ENCODE data around the gene IQCE.
"Not testable (repeated sequence)": the region's sequence is repeated elsewhere in the genome, so short reads cannot be mapped to it uniquely, and the experiment has no call there.

IQCE gene

GRCh38 chr7:2575733-2576340 is 17.1 kb downstream of the IQCE start:
- DNase-seq (ENCODE audit: low read depth in 1 of 2, low spot score in 1 of 2), result no peak

DNA sequence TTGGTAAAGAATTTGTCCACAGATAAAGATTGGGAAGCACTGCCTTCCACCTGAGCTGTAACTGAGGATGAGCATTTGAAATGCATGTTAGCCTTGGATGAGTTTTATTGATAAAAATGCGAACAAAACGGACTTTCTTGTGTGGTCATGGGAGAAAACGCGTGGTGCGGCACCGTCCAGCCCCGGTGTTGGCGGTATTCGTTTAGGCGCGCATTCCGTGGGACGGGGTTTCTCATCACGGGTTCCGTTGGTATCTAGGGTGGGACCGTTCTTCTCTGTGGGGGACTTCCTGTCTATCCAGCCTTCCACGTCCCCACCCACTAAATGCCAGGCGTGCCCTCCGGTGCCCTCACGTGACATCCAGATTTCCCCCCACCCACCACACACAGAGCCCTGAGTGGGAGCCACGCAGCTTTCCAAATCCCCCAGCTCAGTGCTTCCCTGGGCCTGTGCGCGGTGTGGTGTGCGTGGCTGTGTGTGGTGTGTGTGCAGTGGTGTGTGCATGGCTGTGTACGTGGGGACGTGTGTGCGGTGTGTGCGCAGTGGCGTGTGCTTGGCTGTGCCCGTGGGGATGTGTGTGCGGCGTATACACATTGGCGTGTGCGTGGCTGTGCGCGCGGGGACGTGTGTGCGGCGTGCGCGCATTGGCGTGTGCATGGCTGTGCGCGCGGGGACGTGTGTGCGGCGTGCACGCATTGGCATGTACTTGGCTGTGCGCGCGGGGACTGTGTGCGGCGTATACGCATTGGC is 18.1 kb downstream of the IQCE start:
- DNase-seq (ENCODE audit: low read depth in 1 of 2, low spot score in 1 of 2), result no peak

DNA sequence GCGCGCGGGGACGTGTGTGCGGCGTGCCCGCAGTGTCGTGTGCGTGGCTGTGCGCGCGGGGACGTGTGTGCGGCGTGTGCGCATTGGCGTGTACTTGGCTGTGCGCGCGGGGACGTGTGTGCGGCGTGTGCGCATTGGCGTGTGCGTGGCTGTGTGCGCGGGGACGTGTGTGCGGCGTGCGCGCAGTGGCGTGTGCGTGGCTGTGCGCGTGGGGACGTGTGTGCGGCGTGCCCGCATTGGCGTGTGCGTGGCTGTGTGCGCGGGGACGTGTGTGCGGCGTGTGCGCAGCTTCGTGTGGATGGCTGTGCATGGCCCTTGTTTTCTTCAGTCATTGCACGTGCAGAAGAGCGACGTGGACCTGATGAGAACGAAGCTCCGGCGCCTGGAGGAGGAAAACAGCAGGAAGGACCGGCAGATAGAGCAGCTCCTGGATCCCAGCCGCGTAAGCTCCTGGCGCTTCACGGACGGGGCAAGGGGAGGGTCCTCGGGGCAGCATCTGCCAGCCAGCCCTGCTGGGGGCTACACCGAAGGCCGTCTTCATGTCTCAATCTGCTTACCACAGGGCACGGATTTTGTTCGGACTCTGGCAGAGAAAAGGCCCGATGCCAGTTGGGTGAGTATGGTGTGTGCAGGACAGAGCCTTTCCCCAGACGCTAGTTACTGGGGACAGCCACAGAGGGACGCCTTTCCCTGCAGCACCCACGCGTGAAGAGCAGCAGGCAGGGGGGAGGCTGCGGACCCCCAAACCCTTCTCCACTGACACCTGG is 19.3 kb downstream of the IQCE start:
- no peak for DNase-seq (ENCODE audit: low read depth in 1 of 2, low spot score in 1 of 2)

- DNase-seq (ENCODE audit: low read depth in 1 of 2, low spot score in 1 of 2), result no peak
Measured at GRCh38 chr7:2580636-2581035, 21.9 kb downstream of the IQCE start.

DNA sequence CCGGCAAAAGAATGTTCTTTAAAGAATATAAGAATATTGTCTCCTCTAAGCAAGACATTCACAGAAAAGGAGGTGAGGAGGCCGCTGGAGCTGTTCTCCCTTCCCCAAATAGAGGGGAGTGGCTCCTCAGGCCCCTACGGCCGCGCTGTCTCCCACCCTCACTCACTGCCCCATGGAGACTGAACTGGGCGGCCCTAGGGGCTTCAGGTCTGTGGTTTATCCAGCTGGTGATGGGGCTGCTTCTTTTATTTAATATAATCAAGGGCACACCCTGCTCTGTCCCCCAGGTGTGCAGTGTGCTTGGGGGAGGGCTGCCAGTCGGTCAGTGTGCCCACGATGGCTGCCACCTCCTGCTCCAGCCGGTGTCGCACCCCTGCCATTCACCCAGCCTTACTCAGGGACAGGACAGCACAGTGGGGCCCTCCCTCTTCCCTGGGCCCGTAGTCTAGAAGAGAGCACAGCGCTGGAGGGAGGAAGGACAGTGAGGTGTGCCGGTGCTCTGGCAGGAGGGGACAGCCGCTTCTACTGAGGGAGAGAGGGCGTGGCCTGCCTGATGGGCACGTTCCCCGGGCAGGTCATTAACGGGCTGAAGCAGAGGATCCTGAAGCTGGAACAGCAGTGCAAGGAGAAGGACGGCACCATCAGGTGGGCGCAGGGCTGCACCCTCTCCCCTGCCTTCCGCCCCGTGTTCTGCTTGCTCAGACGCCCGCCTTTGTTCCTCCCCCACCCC is 23.4 kb downstream of the IQCE start:
- no peak for DNase-seq (ENCODE audit: low read depth in 1 of 2, low spot score in 1 of 2)

GRCh38 chr7:2583798-2584580 is 25.2 kb downstream of the IQCE start:
- DNase-seq (ENCODE audit: low read depth in 1 of 2, low spot score in 1 of 2), result no peak

DNA sequence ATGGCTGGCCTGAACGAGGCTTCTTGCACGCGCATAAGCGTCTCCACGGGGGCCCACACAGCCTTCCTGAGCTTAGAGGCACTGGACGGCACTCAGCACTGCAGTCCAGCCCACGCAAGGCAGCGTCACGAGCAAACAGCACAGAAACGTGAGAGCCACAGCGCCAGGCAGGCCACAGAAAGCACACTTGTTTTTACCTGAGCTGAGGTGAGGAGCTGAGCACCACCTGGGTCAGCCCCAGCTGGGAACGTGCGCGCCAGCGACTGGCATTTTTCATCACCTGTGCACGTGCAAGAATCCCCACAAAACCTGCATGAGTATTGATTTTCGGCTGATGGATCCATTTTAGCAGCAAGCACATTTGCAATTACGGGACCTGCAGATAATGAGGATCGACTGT is 26.7 kb downstream of the IQCE start:
- no peak for DNase-seq (ENCODE audit: low read depth in 1 of 2, low spot score in 1 of 2)

DNA sequence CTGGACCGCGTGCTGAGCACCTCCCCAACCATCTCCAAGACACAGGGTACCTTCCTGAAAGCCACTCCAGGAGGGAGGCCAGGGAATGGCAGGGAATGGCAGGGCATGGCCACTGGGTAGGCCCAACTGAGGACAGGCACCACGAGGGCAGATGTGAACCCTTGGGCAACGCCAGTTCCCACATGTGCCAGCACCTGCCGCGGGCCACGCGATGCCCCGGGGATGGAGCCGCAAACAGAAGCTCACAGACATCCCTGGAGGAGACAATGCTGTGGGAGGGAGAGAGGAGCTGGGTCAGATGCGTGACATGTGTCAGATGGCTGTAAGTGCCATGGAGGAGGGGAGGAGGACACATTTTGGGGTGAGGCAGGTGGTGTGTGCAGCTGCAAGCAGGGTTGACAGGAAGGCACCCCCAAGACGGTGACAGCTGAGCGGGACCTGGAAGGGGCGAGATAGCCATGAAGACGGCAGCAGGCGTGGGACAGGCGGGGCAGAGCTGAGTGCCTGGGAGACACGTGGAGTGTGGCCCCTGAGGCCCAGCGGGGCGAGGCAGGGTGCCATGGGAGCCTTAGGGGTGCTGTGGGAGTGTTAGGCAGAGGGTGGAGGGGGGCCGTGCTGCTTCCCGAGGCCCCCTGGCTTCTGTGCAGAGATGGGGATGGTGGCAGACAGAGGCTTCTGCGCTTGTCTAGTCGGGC is 27.7 kb downstream of the IQCE start:
- DNase-seq (ENCODE audit: low read depth in 1 of 2, low spot score in 1 of 2), result no peak

- no peak for DNase-seq (ENCODE audit: low read depth in 1 of 2, low spot score in 1 of 2)
Measured at GRCh38 chr7:2587134-2587533, 28.4 kb downstream of the IQCE start.

DNA sequence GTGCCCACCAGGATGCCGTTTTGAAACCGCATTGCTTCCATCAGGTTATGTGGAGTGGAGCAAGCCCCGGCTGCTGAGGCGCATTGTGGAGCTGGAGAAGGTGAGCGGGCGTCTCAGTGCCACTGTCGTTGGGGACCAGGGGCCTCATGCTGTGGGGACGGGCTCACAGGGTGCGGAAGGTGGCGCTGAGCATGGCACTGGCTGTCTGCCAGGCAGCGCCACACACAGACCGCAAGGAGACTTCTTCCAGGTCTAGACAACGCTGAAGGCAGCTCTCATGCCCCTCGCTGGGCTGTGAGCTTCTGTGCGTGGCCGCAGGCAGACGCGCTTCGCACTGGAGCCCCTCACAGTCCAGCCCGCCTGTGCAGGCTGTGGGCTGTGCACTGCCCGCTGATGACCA is 29.0 kb downstream of the IQCE start:
- no peak for DNase-seq (ENCODE audit: low read depth in 1 of 2, low spot score in 1 of 2)

DNA sequence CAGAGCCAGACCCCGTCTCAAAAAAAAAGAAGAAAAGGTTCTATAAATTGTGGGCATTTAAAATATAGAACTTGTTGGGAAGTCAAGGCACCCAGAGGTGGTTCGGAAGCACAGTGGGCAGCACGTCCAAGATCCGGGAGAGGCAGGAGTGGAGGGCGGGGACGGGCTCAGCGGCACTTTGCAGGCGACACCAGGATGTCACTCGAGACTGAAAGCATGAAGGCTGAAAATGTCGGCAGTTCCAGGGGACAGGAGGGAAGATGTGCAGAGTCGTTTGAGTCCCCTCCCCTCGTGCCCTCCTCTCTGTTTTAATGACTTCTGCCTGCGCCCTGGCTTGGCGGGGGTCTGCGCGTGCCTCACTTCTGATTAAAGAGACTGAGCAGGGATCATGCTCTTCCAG is 30.6 kb downstream of the IQCE start:
- no peak for DNase-seq (ENCODE audit: low read depth in 1 of 2, low spot score in 1 of 2)

- not testable (repeated sequence) for DNase-seq (ENCODE audit: low read depth in 1 of 2, low spot score in 1 of 2)
Measured at GRCh38 chr7:2589941-2590340, 31.2 kb downstream of the IQCE start.

DNA sequence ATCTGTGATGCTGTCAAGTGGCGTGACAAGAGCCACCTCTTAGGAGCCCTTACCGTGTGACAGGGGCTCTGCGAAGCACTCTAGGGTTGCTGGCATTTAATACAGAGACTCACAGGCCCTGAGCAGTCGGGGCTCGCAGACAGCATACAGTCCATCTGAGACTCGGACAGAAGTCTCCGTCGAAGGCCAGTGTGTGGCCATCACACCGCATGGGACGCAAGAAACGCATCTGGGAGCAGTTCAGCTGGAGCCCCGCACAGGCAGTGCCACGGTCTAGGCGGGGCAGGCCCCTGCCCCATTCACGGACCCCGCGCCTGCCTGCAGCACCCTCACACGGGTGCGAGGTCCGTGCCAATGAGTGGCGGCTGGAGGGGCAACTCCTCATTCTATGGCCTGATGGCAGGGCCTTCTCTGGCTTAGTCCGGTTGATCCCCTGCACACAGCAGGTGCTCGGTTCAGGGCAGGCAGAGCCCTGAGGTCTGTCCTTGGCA is 33.6 kb downstream of the IQCE start:
- DNase-seq (ENCODE audit: low read depth in 1 of 2, low spot score in 1 of 2), result no peak

DNA sequence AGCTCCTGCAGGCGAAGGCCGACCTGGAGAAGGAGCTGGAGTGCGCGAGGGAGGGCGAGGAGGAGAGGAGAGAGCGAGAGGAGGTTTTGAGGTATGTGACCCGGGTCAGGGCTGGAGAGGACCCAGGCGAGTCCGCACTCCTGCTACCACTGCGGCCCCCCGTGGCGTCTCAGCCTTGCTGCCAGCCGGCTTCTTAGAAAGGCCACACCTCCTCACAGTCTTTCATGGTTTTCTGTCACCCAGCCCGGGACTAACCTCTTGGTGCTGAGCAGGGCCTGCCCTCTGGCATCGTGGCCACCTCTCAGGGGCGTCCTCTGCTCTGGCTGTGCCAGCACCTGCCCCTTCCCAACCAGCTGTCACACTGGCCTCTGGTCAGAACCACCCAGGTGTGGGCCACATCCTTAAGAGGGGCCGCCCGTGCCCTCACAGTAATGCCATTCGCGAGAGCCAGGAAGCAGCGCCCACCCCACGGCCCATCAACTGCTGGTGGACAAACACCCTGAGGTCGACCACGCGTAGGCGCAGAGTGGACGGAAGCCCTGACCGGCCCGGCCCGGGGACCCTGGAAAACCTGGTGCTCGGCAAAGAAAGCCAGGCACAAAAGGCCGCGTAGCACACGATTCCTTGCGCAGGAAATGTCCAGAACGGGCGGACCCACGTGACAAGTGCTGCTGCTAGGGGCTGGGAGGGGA is 34.4 kb downstream of the IQCE start:
- no peak for DNase-seq (ENCODE audit: low read depth in 1 of 2, low spot score in 1 of 2)

DNA sequence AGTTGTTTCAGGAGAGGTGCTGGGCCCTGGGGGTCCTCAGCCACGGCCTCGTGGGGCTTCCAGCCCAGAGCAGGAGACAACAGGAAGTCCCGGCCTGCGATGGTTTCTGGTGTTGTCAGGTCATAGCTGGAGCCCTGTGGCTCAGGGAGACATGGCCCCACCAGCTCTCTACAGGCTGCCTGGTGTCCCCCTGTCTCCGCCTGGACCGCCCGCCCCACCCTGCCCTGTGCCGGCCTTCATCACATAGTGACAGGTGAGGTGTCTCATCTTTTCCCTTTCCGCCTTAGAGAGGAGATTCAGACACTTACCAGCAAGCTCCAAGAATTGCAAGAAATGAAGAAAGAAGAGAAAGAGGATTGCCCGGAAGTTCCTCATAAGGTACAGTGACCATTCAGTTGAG is 35.8 kb downstream of the IQCE start:
- no peak for DNase-seq (ENCODE audit: low read depth in 1 of 2, low spot score in 1 of 2)

- no peak for DNase-seq (ENCODE audit: low read depth in 1 of 2, low spot score in 1 of 2)
Measured at GRCh38 chr7:2595258-2595860, 36.6 kb downstream of the IQCE start.

GRCh38 chr7:2596464-2597272 is 37.9 kb downstream of the IQCE start:
- DNase-seq (ENCODE audit: low read depth in 1 of 2, low spot score in 1 of 2), result no peak

GRCh38 chr7:2597273-2597640 is 38.5 kb downstream of the IQCE start:
- no peak for DNase-seq (ENCODE audit: low read depth in 1 of 2, low spot score in 1 of 2)

Data from activated CD4-positive, alpha-beta T cell treated with anti-CD3 and anti-CD28 coated beads, Interleukin-2, amount 50 U/mL, for 24 hours (primary cell).